ENCODE measurements around the gene FIBP. TPM values are rescaled to one million over a fixed set of nuclear protein-coding genes. Genes with fewer than 3 reads are reported as not detected.

FIBP gene
- total and polyA plus RNA-seq, 2 donors (not counting 3 experiments of a cell fraction or from before 2014, with no cell fraction given): 105 to 162 TPM

DNA sequence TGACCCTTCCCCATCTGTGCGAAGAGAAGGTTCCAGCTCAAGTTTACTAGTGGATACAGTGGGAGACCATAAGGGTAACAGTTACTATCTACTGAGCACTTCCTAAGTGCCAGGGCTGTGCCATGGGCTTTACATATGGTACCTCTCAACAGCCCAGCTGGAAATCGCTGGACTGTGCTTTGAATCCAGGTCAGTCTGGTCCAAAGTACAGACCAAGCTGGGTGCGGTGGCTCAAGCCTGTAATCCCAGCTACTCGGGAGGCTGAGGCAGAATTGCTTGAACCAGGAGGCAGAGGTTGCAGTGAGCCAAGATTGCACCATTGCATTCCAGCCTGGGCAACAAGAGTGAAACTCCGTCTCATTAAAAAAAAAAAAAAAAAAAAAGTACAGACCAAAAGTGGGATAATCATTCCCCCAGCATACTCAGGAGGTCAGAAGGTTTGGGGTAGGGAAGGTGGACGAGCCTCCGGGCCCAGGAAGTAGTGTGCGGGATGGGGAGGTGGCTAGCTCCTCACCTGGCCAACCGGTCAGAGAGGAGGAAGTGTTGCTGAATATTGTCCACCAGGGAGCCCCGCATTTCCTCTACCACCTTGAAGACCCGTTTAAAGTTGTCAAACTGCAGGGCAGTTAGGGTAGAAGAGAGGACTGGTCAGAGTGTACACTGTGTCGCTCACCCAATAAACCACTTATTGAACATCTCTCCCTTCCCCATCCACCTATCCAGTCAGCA is 2.3 kb downstream of the FIBP start:
- Histone ChIP-seq H3K9ac (replicated peaks; ENCODE audit: extremely low read depth, insufficient read depth, low read length) (no peak overlapping the region), H3K9me3 (replicated peaks; ENCODE audit: control insufficient read depth, insufficient read depth, low read length) (no peaks in the 10 kb centered on the region), H2AFZ (ENCODE audit: low read depth, low read length) (no peak overlapping the region), H3K36me3 (ENCODE audit: control insufficient read depth in 2 of 2, extremely low read depth in 1 of 2, insufficient read depth in 2 of 2, low read length in 2 of 2) (peaks cover 4 to 30% of the 10 kb centered on the region in 2 experiments), H3K4me2 (ENCODE audit: insufficient read depth, low read length) (no peak overlapping the region), H3K27me3 (ENCODE audit: control insufficient read depth in 2 of 2, insufficient read depth in 2 of 2, low read length in 2 of 2) (no peaks in the 10 kb centered on the region), H3K4me3 (replicated peaks in 1 of 3; ENCODE audit: insufficient read depth in 1 of 3, low read depth in 1 of 3, low read length in 3 of 3) (no peak overlapping the region), H4K20me1 (replicated peaks; ENCODE audit: control insufficient read depth, extremely low read depth, insufficient read depth, low read length) (no peaks in the 10 kb centered on the region), H3K9me1 (replicated peaks; ENCODE audit: control insufficient read depth, extremely low read depth, insufficient read depth, low read length) (no peaks in the 10 kb centered on the region), H3K4me1 (ENCODE audit: control insufficient read depth, extremely low read depth, insufficient read depth, low read length) (peaks cover 29% of the 10 kb centered on the region), H3K79me2 (ENCODE audit: control insufficient read depth, insufficient read depth, low read length) (peaks cover 16% of the 10 kb centered on the region), H3K27ac (ENCODE audit: insufficient read depth, low read depth, low read length) (no peak overlapping the region)
- dilution Hi-C loops (cut with MboI; ENCODE audit: extremely low pct_ligation_motif_present, low sequenced_read_pairs): no loop called here
- BruUV-seq (replicated peaks): no TSS peak
- TF ChIP-seq GATA2 (IDR thresholded peaks at IDR 0.05; ENCODE audit: insufficient read depth, insufficient read length, low read depth, low read length) (no peak), POLR2A (IDR thresholded peaks at IDR 0.05; ENCODE audit: low read depth, low read length) (no peak), EZH2 (IDR thresholded peaks at IDR 0.05; ENCODE audit: borderline replicate concordance, low read depth, low read length, severe bottlenecking) (no peak), FOS (IDR thresholded peaks at IDR 0.05; ENCODE audit: borderline replicate concordance, insufficient read depth, low read length) (no peak)
- TF ChIP-seq, protein P1, sequence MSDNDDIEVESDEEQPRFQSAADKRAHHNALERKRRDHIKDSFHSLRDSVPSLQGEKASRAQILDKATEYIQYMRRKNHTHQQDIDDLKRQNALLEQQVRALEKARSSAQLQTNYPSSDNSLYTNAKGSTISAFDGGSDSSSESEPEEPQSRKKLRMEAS (IDR thresholded peaks at IDR 0.05; ENCODE audit: insufficient read depth, insufficient read length): no peak
- intact Hi-C loops (cut with micrococcal nuclease): loop anchor here (5.0 kb wide), 1 partner anchor 46 kb away; no protein-coding TSS in a partner anchor
- DNase-seq (ENCODE audit: low read depth, low spot score): no peak
- ChIA-PET CTCF (interaction anchor here (0.7 to 3.4 kb wide), 17 partner anchors 8 to 271 kb away, joined by 3 to 115 read pairs (median 9); partner anchors contain the start of genes AP5B1, CFL1, EFEMP2 and MUS81), POLR2A (interaction anchor here (1.7 to 1.9 kb wide), 2 partner anchors 15 to 27 kb away, joined by 4 to 17 read pairs; partner anchors contain the start of genes CFL1, FOSL1 and MUS81)
- no peak for FAIRE-seq

- H3K27ac ChIP-seq (ENCODE audit: insufficient read depth, low read depth, low read length): no peak overlapping the region
- H2AFZ ChIP-seq (ENCODE audit: low read depth, low read length): no peak overlapping the region
- peaks cover 4 to 30% of the 10 kb centered on the region in 2 experiments for H3K36me3 ChIP-seq (ENCODE audit: control insufficient read depth in 2 of 2, extremely low read depth in 1 of 2, insufficient read depth in 2 of 2, low read length in 2 of 2)
- H3K9ac ChIP-seq (replicated peaks; ENCODE audit: extremely low read depth, insufficient read depth, low read length): no peak overlapping the region
- no TSS peak for BruUV-seq (replicated peaks)
- intact Hi-C loops (cut with micrococcal nuclease): loop anchor here (5.0 kb wide), 1 partner anchor 47 kb away; no protein-coding TSS in a partner anchor
- no peak for DNase-seq (ENCODE audit: low read depth, low spot score)
- no peak overlapping the region for H3K4me3 ChIP-seq (replicated peaks in 1 of 3; ENCODE audit: insufficient read depth in 1 of 3, low read depth in 1 of 3, low read length in 3 of 3)
- dilution Hi-C loops (cut with MboI; ENCODE audit: extremely low pct_ligation_motif_present, low sequenced_read_pairs): no loop called here
- TF ChIP-seq JUN (IDR thresholded peaks at IDR 0.05; ENCODE audit: borderline replicate concordance, insufficient read depth, insufficient read length, low read depth) (no peak), POLR2AphosphoS5 (IDR thresholded peaks at IDR 0.05; ENCODE audit: insufficient read depth, low read depth, low read length) (no peak), EZH2 (IDR thresholded peaks at IDR 0.05; ENCODE audit: borderline replicate concordance, low read depth, low read length, severe bottlenecking) (no peak), MYC (IDR thresholded peaks at IDR 0.05; ENCODE audit: low read depth, low read length) (no peak), FOS (IDR thresholded peaks at IDR 0.05; ENCODE audit: borderline replicate concordance, insufficient read depth, low read length) (no peak), POLR2A (IDR thresholded peaks at IDR 0.05; ENCODE audit: low read depth, low read length) (no peak), GATA2 (IDR thresholded peaks at IDR 0.05; ENCODE audit: insufficient read depth, insufficient read length, low read depth, low read length) (no peak)
- TF ChIP-seq, protein P2, sequence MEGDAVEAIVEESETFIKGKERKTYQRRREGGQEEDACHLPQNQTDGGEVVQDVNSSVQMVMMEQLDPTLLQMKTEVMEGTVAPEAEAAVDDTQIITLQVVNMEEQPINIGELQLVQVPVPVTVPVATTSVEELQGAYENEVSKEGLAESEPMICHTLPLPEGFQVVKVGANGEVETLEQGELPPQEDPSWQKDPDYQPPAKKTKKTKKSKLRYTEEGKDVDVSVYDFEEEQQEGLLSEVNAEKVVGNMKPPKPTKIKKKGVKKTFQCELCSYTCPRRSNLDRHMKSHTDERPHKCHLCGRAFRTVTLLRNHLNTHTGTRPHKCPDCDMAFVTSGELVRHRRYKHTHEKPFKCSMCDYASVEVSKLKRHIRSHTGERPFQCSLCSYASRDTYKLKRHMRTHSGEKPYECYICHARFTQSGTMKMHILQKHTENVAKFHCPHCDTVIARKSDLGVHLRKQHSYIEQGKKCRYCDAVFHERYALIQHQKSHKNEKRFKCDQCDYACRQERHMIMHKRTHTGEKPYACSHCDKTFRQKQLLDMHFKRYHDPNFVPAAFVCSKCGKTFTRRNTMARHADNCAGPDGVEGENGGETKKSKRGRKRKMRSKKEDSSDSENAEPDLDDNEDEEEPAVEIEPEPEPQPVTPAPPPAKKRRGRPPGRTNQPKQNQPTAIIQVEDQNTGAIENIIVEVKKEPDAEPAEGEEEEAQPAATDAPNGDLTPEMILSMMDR (IDR thresholded peaks at IDR 0.05; ENCODE audit: extremely low read depth in 1 of 2, insufficient read depth in 1 of 2, low read depth in 1 of 2, low read length in 2 of 2): no peak
- TF ChIP-seq, protein P1 (IDR thresholded peaks at IDR 0.05; ENCODE audit: insufficient read depth, insufficient read length): no peak
- H3K79me2 ChIP-seq (ENCODE audit: control insufficient read depth, insufficient read depth, low read length): peaks cover 11% of the 10 kb centered on the region
- H3K27me3 ChIP-seq (ENCODE audit: control insufficient read depth in 2 of 2, insufficient read depth in 2 of 2, low read length in 2 of 2): no peaks in the 10 kb centered on the region
- H3K4me2 ChIP-seq (ENCODE audit: insufficient read depth, low read length): no peak overlapping the region
- H3K9me1 ChIP-seq (replicated peaks; ENCODE audit: control insufficient read depth, extremely low read depth, insufficient read depth, low read length): no peaks in the 10 kb centered on the region
- POLR2A ChIA-PET: interaction anchor here (1.1 to 1.9 kb wide), 3 partner anchors 15 to 26 kb away, joined by 3 to 17 read pairs (median 4); partner anchors contain the start of genes CFL1, FOSL1 and MUS81
- no peaks in the 10 kb centered on the region for H3K9me3 ChIP-seq (replicated peaks; ENCODE audit: control insufficient read depth, insufficient read depth, low read length)
- peaks cover 28% of the 10 kb centered on the region for H3K4me1 ChIP-seq (ENCODE audit: control insufficient read depth, extremely low read depth, insufficient read depth, low read length)
- FAIRE-seq: no peak
- CTCF ChIA-PET: interaction anchor here (0.6 to 3.4 kb wide), 50 partner anchors 8 to 345 kb away, joined by 3 to 115 read pairs (median 5); partner anchors contain the start of genes AP5B1, BANF1, CFL1 and EFEMP2
- H4K20me1 ChIP-seq (replicated peaks; ENCODE audit: control insufficient read depth, extremely low read depth, insufficient read depth, low read length): no peaks in the 10 kb centered on the region
Observed at GRCh38 chr11:65885231-65885630, 3.0 kb downstream of the FIBP start.
